ENCODE data around the gene NTN1. TPM values are rescaled to one million over a fixed set of nuclear protein-coding genes. Genes with fewer than 3 reads are reported as not detected.
"Not testable (repeated sequence)": the region's sequence is repeated elsewhere in the genome, so short reads cannot be mapped to it uniquely, and the experiment has no call there.

Gene NTN1
- total RNA-seq, 1 experiment from 2014 or later, result 4.9 TPM

- no peak for DNase-seq (ENCODE audit: low spot score)
Observed at GRCh38 chr17:9244066-9245052, 223.0 kb downstream of the NTN1 start.

- no peak for DNase-seq (ENCODE audit: low spot score)
Observed at GRCh38 chr17:9247401-9247938, 226.2 kb downstream of the NTN1 start.

GRCh38 chr17:9249245-9249953, 228.1 kb downstream of the NTN1 start:
- DNase-seq (ENCODE audit: low spot score), result no peak

GRCh38 chr17:9251273-9251672, 230.0 kb downstream of the NTN1 start:
- DNase-seq (ENCODE audit: low spot score), result no peak

- no peak for DNase-seq (ENCODE audit: low spot score)
Observed at GRCh38 chr17:9253308-9253707, 232.0 kb downstream of the NTN1 start.

GRCh38 chr17:9254841-9255240, 233.5 kb downstream of the NTN1 start:
- DNase-seq (ENCODE audit: low spot score), result no peak

GRCh38 chr17:9255833-9256232, 234.5 kb downstream of the NTN1 start:
- DNase-seq (ENCODE audit: low spot score), result no peak

GRCh38 chr17:9256361-9256750, 235.0 kb downstream of the NTN1 start:
- DNase-seq (ENCODE audit: low spot score), result no peak

- DNase-seq (ENCODE audit: low spot score), result no peak
Observed at GRCh38 chr17:9256751-9257629, 235.7 kb downstream of the NTN1 start.

- DNase-seq (ENCODE audit: low spot score), result not testable (repeated sequence)
Observed at GRCh38 chr17:9257630-9257965, 236.3 kb downstream of the NTN1 start.

- DNase-seq (ENCODE audit: low spot score), result no peak
Observed at GRCh38 chr17:9258115-9259015, 237.1 kb downstream of the NTN1 start.

GRCh38 chr17:9259419-9259818, 238.1 kb downstream of the NTN1 start:
- no peak for DNase-seq (ENCODE audit: low spot score)

GRCh38 chr17:9261081-9262012, 240.0 kb downstream of the NTN1 start:
- DNase-seq (ENCODE audit: low spot score), result no peak

- no peak for DNase-seq (ENCODE audit: low spot score)
Observed at GRCh38 chr17:9266031-9266680, 244.8 kb downstream of the NTN1 start.

- no peak for DNase-seq (ENCODE audit: low spot score)
Observed at GRCh38 chr17:9266697-9267117, 245.4 kb downstream of the NTN1 start.

GRCh38 chr17:9268546-9268945, 247.2 kb downstream of the NTN1 start:
- no peak for DNase-seq (ENCODE audit: low spot score)

GRCh38 chr17:9269350-9270035, 248.2 kb downstream of the NTN1 start:
- no peak for DNase-seq (ENCODE audit: low spot score)

- no peak for DNase-seq (ENCODE audit: low spot score)
Observed at GRCh38 chr17:9270921-9271320, 249.6 kb downstream of the NTN1 start.

All from A172 (cell line).